Stimulated activated naive CD4-positive, alpha-beta T cell treated with Interleukin-2 at 50 U/mL for 16 hours (primary cell): ENCODE measurements around the gene NINL.
"Not testable (repeated sequence)": the region's sequence is repeated elsewhere in the genome, so short reads cannot be mapped to it uniquely, and the experiment has no call there.

Experiments used
- DNase-seq: peaks from one replicate; lab custom pipeline; 2025; lab: John Stamatoyannopoulos, UW

Gene NINL

DNA sequence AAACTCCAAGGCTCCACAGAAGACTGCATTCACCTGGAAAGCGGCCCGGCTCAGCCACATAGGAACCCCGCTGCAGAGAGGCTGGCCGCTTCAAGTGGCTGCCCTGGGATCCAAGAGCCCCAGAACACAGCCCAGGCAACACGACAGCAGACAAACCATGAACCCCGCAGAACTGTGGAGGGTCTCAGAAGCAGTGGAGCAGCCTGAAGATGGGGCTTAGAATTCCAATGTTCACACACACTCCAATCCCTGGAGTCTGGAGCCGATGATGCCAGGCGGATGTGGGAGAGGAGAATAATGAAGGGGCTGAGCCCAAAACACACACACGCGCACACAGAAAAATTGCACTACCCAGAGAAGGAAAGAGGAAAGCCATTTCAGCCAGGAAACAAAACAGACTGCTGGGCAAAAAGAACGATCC, 52.4 kb downstream of the NINL start:
- no peak for DNase-seq

GRCh38 chr20:25532015-25532751, 53.1 kb downstream of the NINL start:
- DNase-seq = no peak

DNA sequence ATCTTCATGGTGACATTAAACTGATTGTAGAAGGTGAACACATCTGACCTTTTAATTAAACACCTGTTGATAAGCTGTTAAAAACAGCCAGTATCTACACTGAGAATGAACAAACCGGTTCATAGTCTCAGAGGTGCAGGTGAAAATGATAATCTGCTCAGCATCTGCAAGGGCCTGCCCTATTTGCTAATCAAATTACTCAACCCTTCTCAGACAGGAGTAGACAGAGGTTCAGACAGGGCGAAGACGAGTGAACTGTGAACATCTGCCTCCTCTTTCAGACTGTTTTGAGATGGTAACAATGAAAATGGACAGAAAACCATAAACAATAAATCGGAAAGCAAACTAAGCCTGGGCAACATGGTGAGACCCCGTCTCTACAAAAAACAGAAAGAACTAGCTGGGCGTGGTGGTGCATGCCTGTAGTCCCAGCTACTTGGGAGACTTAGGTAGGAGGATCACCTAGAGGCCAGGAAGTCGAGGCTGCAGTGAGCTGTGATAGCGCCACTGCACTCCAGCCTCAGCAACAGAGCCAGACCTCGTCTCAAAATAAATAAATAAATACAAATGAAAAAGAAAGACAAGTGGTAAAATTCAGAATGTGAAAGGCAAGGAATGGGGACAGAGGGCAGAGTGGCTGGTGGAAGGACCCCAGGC, 55.9 kb downstream of the NINL start:
- DNase-seq = no peak

GRCh38 chr20:25527949-25528348, 57.4 kb downstream of the NINL start:
- no peak for DNase-seq

GRCh38 chr20:25526446-25526845, 58.9 kb downstream of the NINL start:
- no peak for DNase-seq

DNA sequence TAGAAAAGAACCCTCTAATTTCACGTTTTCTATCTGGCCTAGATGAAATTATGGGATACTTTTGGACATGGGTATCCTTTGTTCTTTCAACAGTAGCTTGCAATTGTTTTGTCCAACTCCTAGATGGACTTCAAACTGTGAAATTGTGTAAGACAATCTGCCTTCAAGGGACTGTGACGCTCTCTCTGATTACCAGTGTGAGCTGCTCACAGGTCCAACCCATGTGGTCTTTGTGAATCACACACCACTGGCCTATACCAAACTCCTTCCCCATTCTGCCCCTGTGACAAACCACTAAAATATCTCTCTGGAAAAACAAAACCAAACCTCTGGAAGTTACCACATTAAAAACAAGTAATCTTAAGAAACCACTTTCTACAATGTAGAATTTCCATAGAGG, 59.5 kb downstream of the NINL start:
- no peak for DNase-seq

DNA sequence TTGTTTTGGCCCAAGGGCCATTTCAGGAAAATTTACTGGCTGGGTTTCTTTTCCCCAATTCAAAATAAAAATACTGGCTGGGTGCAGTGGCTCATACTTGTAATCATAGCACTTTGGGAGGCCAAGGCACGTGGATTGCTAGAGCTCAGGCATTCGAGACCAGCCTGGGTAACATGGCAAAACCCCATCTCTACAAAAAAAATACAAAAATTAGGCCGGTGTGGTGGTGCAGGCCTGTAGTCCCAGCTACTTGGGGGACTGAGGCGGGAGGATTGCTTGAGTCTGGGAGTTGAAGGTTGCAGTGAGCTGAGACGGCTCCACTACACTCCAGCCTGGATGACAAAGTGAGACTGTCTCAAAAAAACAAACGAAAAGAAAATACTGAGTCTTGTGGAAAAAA, 60.0 kb downstream of the NINL start:
- DNase-seq = no peak

DNA sequence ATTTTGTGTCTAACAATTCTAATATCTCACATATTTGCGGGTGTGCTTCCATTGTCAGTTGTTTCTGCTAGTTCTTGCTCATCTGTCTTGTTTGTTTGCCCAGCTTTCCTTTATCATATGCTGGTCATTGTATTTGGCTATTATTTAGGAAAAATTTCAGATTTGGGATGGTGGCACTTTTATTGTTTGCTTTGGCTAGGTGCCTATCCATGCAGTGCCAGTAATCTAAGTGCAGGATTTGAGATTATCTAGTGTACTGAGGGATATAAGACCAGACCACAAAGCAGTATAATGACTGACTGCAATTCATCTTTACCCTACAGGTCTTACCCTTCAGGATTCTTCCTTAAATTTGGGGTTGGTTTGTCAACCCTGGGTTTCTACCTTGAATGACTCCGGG, 63.9 kb downstream of the NINL start:
- DNase-seq = no peak

DNA sequence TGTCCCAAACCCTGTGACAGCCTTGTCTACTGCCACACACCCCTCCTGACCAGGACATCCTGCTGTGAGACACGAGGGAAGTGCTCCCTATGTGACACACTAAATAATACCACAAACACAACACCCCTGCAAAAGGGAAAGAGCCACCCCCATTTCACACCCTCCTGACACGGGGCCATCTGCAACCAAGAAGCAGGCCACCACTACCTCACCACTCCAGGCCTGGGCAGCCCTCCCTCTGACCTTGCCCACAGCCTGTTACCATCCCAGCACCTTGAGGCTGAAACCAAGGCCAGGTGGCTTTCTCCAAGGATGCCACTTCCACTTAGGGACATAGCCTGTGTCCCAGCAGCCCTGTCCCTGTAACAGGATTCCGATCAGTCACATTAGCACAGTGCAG, 68.2 kb downstream of the NINL start:
- no peak for DNase-seq

- no peak for DNase-seq
Measured at GRCh38 chr20:25514747-25515340, 70.5 kb downstream of the NINL start.

DNA sequence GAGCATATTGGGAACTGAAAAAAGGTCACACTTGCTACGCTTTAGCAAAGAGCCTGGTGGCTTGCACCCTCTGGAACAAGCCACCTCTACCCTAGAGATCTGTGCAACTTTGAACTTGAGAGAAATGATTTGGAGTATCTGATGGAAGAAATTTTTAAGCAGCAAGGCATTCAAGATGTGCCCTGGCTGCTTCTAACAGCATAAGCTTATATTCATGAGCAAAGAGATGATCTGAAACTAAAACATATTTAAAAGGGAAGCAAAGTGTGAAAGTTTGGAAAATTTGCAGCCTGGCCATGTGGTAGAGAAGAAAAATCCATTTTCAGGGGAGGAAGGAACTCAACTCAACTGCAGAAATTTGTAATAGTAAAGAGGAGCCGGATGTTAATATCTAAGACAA, 71.1 kb downstream of the NINL start:
- DNase-seq = no peak

- DNase-seq = no peak
Measured at GRCh38 chr20:25512709-25513108, 72.6 kb downstream of the NINL start.

DNA sequence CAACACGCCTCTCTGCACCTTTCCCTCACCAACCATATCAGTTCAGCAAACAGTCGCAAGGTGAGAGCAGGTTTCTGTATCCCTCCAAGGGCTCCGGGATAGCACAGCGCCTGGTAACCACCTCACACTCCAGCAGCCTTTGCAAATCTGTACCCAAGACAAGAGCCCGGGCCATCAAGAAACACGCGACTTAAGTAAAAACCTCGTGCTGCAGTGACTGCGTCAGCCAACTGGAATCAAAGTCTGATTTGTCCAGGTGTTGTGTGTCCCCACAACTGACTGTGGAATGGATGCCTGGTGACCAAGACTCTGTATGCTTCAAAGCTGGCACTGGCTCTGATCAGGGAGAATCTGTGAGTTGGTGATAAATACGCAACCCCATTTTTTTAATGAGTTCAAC, 74.1 kb downstream of the NINL start:
- DNase-seq = no peak

- DNase-seq = no peak
Measured at GRCh38 chr20:25510721-25511120, 74.6 kb downstream of the NINL start.

GRCh38 chr20:25510202-25510601, 75.1 kb downstream of the NINL start:
- DNase-seq = no peak

GRCh38 chr20:25509084-25509483, 76.2 kb downstream of the NINL start:
- DNase-seq = no peak

DNA sequence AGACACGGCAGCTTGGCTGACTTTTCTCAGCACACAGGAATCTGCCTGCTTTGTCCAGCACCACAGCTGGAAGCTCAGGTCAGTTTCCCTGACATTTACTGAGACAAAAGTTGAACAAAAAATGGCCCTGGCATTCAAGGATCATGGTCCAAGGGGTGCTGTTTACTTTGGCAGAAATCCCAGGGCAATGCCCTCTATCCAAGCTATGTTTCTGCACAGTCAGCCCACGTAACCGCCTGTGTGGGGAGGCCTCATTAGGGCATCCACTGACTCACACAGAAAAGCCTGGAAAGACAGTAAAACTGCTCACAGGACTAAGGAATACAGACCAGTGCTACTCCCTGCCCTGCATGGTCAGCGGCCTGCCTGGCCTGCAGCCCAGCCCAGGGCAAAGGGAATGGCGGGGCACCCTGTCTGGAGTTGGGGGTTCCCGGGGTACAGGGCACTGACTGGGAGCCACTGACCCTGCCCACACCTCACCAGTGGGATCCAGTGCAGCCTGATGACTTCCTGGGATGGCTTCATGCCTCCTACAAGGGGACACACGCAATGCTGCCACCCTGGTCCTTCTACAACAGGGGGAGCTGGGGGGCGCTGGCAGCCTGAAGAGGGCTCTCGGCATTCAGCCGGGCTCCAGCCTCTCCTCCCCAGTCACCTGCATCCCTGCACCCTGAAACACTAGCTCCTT, 77.1 kb downstream of the NINL start:
- DNase-seq = no peak

GRCh38 chr20:25507385-25508082, 77.8 kb downstream of the NINL start:
- DNase-seq = no peak

- no peak for DNase-seq
Measured at GRCh38 chr20:25504366-25505135, 80.8 kb downstream of the NINL start.

DNA sequence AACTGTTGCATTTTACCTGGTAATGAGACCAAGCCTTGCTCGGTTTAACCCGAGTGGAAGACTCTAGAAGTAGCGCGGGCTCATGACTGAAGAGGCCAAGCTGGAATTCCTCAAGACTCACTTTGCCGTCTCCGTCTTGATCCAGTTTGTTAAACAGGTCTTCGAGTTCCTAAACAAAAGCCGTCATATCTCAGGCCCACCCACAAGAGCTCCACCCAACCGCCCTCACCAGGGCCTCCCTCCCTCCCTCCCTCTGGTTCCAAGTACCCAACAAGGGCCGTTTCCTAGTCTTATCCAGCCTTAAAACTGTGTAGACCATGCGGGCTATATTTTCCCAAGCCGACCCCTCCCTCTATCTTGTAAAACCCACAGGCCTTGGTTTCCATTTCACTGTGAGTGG, 81.4 kb downstream of the NINL start:
- no peak for DNase-seq

GRCh38 chr20:25503051-25503639, 82.2 kb downstream of the NINL start:
- not testable (repeated sequence) for DNase-seq
